ENCODE measurements around the gene TMEM147. TPM values are rescaled to one million over a fixed set of nuclear protein-coding genes. Genes with fewer than 3 reads are reported as not detected.

The TMEM147 gene
- total RNA-seq, 4 donors from 2014 or later, result 34.6 to 111 (median 50.0) TPM

- Histone ChIP-seq H3K27me3 (no peaks in the 10 kb centered on the region), H3K27ac (no peak overlapping the region), H3K4me1 (no peaks in the 10 kb centered on the region), H3K4me3 (no peak overlapping the region), H3K9me3 (no peaks in the 10 kb centered on the region), H3K36me3 (no peaks in the 10 kb centered on the region)
- TF ChIP-seq POLR2A (IDR thresholded peaks at IDR 0.05), result no peak
- no peak for TF ChIP-seq CTCF (IDR thresholded peaks at IDR 0.05)
- intact Hi-C loops (cut with DNase I; ENCODE audit: low total_unique reads), result no loop called here
- DNase-seq, result no peak
These were observed 32.4 kb upstream of the TMEM147 start for GRCh38 chr19:35512831-35513627.

DNA sequence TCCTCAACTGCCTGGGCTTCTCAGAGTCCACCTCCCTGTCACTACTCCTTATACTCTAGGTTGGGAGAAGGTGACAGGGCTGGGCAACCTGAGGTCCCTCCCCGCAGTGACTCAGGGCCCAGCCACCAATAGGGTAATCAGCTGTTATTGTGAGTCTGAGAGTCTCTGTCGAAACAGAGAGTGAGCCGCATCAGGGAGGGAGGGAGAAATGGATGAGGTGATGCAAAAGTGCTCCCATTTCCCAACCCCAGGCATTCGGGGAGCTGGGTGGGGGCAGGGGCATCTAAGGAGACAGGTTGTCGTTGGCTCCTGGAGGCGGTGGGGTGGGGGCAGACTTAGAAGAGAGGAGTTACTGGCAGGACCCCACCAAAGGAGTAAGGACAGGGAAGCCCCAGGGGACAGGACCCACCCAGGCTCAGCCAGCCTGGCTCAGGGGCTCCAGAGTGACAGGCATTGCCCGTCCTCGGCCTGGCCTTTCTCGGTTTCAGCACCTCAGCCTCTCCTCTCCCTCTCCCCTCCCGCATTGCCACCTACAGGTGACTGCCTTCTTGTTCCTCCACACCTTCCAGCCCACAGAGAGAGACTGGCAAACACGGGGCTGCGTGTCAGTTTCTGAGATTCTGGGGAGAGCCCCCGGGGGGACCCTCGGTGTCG is 31.7 kb upstream of the TMEM147 start, which contains the start of gene DMKN:
Gene DMKN (minus strand): TSS at position 22 of the 654 bp plus-strand sequence. CDS start 174 bp downstream, outside the sequence.
- no peak within 1 kb of the TSS for H3K27ac ChIP-seq
- H3K4me3 ChIP-seq, result no peak within 1 kb of the TSS
- intact Hi-C loops (cut with DNase I; ENCODE audit: low total_unique reads), result no loop called here
- no peak for DNase-seq
- no peaks in the 10 kb centered on the region for H3K36me3 ChIP-seq
- no peaks in the 10 kb centered on the region for H3K9me3 ChIP-seq
- H3K27me3 ChIP-seq, result no peaks in the 10 kb centered on the region
- no peak for TF ChIP-seq CTCF (IDR thresholded peaks at IDR 0.05)
- no peak for TF ChIP-seq POLR2A (IDR thresholded peaks at IDR 0.05)
- no peaks in the 10 kb centered on the region for H3K4me1 ChIP-seq

DNA sequence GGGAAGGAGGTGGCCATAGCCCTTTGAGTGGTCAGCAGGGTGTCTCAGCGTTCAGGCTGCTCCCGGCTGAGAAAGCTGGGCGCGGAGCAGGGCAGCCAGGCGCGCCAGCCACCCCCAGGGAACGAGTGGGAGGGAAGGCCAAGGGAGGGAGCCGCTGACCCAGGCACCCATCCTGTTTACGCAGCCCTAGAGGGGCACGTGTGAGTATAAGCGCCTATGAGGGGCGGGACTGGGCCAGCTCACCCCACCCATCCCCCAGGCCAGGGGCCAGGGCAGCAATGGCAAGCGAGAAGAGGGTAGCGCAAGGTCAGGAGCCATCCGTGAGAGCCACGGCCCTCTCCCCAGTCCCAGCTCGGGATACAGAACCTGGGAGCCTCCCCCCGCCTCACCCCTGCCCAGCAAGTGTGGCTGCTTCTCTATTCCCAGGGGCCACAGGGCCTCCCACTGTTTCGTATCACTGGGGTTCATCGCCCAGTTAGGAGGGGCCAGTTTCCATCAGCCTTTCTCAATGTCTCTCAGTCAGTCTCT is 31.1 kb upstream of the TMEM147 start:
- no peaks in the 10 kb centered on the region for H3K4me1 ChIP-seq
- no peak overlapping the region for H3K27ac ChIP-seq
- H3K4me3 ChIP-seq, result no peak overlapping the region
- no peaks in the 10 kb centered on the region for H3K36me3 ChIP-seq
- no peak for DNase-seq
- no peaks in the 10 kb centered on the region for H3K9me3 ChIP-seq
- TF ChIP-seq POLR2A (IDR thresholded peaks at IDR 0.05), result no peak
- no peak for TF ChIP-seq CTCF (IDR thresholded peaks at IDR 0.05)
- no peaks in the 10 kb centered on the region for H3K27me3 ChIP-seq
- intact Hi-C loops (cut with DNase I; ENCODE audit: low total_unique reads), result no loop called here

- Histone ChIP-seq H3K27ac (no peak overlapping the region), H3K4me3 (no peak overlapping the region), H3K36me3 (no peaks in the 10 kb centered on the region), H3K4me1 (no peaks in the 10 kb centered on the region), H3K9me3 (no peaks in the 10 kb centered on the region), H3K27me3 (no peaks in the 10 kb centered on the region)
- intact Hi-C loops (cut with DNase I; ENCODE audit: low total_unique reads), result no loop called here
- no peak for DNase-seq
- no peak for TF ChIP-seq CTCF (IDR thresholded peaks at IDR 0.05)
These were observed 29.1 kb upstream of the TMEM147 start for GRCh38 chr19:35516310-35516709.

DNA sequence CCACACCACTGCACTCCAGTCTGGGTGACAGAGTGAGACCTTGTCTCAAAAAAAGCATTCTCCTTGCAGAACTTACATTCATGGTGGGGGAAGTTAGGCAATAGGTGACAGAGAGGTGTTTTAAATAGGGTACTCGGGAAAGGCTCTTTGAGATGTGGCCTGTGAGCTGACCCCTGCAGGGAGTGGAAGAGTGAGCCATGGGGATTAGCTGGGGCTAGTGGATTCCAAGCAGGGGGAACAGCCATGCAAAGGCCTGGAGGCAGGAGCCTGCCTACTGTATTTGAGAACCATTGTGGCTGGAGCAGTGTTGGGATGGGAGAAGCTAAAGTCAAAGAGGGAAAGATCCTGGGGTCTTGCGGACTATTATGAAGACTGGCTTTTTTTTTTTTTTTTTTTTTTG is 28.1 kb upstream of the TMEM147 start:
- Histone ChIP-seq H3K36me3 (no peaks in the 10 kb centered on the region), H3K4me3 (no peak overlapping the region), H3K4me1 (no peaks in the 10 kb centered on the region), H3K27me3 (no peaks in the 10 kb centered on the region), H3K9me3 (no peaks in the 10 kb centered on the region), H3K27ac (no peak overlapping the region)
- no peak for DNase-seq
- intact Hi-C loops (cut with DNase I; ENCODE audit: low total_unique reads), result no loop called here
- TF ChIP-seq POLR2A (IDR thresholded peaks at IDR 0.05), result no peak
- no peak for TF ChIP-seq CTCF (IDR thresholded peaks at IDR 0.05)

All from uterus (tissue), 4 donors.